ENCODE results near the gene CACNA1E.

Gene CACNA1E

DNA sequence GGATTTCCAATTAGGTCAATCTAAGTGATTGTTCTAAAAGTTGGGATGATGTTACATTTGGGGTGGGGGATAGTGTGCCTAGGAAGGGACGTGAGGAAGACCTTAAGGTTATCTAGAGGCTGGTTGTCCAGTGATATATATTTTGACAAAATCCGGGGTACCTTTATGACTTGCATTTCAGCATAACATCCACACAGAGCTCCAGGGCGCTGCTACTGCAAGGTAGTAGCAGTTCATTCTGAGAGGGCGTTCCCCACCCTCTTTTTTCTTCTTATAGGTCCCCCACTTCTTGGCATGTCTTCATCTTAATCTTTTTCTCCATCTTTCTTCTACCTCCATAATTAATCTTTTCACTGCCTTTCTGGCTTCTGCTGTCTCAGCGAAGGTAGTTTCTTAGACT is 161.9 kb downstream of the CACNA1E start:
- DNase-seq = no peak

DNA sequence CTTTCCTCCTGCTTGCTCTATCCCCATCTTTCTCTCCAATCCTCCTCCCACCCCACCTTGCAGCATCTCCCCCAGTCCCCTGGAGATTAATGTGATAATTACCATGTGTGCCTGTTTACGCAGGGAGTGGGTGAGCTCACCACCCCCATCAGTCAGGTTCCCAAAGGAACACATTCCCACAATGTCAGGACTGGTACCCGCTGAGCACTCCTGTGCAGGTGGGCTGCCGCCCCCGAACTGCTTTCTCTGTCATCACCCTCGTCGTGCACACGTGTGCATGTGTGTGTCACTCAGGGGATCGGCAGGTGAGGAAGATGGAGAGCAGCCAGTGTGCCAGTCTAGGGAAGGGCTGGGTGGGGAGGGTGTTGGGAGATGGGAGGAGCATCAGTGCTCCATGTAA is 163.4 kb downstream of the CACNA1E start:
- DNase-seq = no peak

DNA sequence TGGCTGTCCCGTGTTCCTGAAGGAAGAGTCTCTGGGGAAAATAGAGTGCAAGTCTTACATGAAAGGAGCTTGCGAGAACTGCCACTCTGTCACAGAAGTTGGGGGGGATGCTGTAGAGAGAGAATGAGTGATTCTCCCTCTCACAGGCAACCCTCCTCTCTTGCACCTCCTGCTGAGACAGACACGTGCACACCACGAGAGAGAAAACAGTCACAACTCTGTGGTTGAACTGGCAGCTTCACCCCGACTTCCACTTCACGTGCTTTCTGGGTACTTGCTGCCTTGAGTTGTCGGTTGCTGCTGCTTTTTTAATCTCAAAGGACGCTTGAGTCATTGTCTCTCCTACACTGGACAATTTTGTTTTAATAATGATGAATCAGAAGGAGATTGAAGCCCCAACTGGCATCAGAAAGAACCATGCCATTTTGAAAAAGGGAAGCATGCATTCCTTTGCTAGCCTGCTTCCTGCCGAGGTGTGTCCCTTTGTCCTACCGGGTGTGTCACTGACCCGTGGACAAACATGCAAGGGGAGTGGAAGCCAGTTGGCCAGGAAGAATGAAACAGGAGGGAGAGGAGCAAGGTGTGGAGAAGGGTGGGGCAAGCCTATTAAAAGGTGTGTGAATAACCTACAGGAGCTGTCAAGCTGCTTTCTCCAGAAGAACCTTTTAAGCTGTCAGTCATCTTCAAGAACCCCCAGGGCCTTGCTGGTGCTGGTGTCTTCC is 164.2 kb downstream of the CACNA1E start:
- no peak for DNase-seq

DNA sequence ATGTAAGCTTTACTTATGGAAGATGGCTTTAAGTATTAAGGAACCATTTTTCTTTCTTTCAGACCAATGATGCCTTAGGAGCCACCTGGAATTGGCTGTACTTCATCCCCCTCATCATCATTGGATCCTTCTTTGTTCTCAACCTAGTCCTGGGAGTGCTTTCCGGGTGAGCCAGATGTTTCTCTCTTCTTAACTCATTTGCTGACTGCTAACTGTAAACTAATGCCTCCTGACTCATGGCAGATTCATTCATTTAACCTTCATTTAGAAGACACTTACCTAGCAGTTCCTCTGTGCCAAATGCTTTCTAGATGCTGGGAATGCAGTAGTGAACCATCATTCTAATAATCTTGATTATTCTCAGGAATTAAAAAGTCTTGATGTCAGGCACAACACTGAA is 168.0 kb downstream of the CACNA1E start:
- DNase-seq = no peak

DNA sequence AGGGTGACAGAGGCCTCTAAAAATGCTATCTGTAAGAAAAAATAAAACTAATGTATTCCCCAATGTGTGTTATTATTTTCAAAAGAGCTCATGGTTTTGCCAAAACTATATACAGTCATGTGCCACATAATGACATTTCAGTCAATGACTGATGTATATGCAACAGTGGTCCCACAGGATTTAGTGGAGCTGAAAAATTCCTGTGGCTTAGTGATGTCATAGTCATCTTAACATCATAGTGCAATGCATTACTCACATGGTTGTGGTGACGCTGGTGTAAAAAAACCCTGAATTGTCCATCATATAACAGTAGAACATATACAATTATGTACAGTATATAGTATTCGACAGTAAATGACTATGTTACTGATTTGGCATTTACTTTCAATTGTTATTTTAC is 172.4 kb downstream of the CACNA1E start:
- DNase-seq = no peak

DNA sequence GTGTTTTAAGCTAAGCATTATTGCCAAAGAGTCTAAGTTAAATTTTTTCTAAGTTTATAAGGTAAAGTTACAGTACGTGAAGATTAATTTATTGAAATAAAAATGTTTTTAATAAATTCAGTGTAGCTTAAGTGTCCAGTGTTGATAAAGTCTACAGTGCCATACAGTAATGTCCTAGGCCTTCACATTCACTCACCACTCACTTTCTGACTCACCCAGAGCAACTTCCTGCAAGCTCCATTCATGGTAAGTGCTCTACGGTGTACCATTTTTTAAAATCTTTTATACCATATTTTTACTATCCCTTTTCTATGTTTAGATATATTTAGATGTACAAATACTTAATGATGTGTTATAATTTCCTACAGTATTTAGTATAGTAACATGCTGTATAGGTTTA is 173.2 kb downstream of the CACNA1E start:
- DNase-seq = no peak

DNA sequence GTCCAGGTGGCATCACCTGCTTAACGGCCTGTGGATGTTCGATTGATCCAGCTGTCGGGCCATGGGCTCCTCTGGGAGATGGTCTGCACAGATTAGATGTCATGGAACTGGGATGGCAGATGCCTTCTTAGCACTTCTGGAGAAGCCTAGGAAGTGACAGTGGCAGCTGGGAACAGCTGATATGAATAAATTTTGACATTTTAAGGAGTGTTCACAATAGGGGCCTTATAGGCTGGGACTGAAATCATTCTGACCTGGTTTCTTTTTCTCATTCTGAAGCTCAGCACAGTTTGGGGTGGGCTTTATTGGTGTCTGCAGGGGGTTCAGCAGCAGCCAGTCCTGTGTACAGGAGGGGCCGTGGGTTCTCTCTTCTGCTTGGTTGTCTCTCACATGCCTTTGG is 175.3 kb downstream of the CACNA1E start:
- no peak for DNase-seq

DNA sequence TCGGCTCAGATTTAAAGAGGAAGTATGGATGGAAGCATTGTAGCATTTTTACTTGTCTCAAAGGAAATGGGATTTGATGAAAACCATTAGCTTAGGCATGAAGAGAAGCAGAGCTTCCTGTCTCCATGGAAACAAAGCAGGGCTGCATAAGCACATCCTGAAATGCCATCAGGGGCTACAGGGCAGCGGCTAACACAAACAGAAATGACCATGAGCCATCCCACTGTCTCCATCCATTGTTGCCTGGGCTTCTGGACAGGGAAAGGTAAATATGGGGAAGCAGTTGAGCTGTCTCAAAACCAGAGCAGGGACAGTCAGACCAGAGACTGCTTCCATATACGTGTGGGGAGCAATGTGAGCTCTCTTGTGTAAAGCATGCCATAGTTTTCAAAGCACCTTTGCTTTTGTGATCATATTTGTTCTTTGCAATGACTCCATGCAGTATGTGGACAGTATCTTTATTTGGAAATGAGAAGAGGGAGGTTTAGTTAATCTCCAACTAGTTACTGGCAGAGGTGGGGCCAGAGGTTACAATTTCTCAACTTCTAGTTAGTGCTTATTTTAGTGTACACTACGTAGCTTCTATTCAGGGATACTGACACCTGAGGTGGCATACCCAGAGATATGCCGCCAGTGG is 176.1 kb downstream of the CACNA1E start:
- DNase-seq = no peak

DNA sequence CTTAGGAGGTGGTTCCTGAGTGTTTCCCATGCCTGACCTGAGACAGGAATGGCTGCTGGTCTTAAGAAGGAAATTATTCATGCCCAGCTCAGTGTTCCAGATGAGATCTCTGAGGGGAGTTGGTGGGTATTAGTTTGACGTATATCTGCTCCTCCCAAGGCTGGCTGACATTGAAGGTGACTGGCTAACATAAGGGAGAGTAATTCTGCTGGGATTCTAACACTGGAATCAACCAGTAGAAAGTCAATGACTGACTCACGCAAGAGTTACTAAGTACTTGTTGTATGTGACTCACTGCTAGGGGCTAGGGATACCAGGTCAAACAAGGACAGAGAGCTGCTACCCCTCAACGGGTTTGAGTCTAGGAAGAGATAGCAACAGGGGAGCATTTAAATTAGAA is 177.3 kb downstream of the CACNA1E start:
- DNase-seq = no peak

DNA sequence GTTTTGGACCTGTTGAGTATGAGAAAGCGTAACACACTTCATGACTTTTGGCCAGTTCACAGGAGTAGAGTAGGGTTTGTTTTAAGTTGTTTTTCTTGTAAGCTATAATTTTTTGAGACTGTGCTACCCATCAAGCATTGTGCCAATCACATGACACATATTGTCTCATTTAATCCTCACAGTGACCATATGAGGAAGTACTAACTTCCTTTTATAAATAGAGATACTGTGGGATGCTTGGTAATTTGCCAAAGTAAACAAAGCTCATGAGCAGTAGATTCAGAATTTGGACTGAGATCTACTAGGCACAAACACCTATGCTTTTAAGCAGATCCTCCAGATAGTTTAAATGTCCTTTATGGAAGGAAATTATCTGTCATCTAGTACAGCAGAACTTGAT is 178.3 kb downstream of the CACNA1E start:
- DNase-seq = no peak

DNA sequence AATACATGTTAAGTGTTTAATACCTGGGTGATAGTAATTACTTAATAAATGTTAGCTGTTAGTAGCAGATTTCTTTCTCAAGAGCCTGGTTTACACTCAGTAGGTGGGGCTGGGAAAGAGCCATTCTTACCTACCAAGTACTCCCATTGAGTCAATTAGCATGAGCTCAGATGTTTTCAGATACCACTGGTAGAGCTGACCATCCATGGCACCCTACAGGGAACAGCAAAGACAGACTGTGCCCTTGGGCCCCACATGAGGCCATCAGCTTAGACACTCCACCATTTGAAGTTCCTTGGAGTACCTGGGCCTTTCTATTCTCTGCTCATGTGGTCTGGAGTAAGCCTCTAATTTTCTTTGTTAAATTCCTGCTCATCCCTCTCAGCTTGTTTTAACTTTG is 179.3 kb downstream of the CACNA1E start:
- DNase-seq = no peak

DNA sequence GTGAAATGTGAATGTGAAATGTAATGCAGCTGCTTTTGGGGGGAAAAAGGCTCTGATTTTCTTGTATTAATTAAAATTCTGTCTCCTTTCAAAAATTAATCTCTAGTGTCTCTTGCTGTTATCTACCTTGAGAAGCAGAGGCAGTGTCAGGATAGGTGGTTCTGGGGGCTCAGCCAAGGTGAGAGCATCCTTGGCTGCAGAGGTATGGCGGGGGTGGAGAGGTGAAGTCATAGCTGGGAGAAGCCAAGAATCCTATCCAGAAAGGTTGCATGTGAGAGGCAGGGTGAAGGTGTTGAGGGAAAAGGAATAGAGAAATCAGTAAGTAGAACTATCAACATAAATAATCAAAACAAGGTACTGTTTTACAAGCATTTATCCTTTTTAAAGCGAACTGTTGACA is 181.2 kb downstream of the CACNA1E start:
- DNase-seq = no peak

DNA sequence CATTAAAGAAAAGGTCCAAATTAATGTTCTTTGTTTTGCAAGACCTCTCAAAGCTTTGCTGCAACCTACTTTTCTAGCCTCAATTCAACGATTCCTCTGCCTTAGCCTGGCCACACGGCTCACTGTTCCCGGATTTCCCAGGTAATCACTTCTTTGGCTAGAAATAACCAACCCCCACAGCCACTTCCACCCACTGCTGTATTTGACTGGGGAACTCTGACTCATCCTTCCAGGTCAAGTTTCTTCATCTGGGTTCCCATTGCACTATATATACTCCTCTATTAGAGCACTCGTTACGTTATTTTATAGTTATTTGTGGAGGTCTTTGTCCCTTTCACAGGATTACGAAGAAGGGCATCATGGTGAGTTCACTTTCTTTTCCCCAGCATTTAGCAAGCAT is 185.9 kb downstream of the CACNA1E start:
- no peak for DNase-seq

DNA sequence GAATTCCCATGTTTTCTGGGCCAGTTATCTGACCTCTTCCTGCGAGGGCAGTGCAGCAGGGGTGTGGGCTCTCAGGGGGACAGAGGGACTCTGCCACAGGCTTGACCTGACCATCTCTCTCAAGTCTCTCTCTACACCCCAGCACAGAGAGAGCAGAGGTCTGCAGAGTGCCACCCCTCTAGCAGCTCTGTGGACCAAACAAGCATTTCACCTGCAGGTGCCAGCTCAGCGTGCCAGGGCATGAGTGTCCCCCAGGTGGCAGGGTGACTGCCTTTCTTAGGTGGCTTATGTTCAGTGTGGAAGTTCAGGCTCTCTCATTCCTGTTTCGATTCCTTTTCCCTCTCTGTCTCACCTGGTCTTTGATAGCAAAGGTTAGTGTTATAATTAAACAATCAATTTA is 191.3 kb downstream of the CACNA1E start:
- DNase-seq = no peak

DNA sequence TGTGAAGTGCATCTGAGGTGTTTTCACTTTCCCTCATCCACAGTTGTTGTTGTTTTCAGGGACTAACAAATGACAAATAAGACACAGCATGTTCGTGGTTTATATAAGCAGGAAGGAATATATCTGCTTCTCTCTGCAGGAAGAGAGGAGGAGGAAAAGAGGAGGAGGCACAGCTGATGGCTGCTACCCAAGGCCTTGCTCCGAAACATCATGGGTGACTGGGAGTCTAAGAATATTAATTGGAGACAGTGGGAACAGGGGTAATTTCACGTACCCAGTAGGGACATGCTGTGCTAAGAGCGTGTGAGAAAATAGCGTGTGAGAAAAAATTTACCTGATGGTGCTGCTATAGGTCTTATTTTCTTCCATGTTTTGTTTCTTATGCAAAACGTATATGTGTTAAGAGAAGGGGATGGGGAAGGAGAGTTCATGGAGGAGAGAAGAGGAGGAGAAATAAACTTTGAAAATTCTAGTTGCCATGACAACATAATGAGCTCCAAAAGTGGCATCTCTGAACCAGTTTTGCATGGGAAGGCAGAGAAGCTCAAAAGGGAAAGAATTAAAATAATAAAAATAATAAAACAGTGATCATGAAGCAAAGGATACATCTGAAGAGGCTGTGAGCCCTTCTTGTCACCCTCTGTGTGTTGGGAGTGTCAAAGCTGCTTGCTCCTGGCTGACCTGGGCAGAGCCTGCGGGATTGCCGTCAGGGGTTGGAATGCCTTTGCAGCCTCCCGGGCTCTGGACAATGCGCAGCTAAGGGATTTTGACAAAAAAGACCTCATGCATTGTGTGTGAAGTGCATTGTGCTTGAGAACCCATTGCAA is 192.0 kb downstream of the CACNA1E start:
- no peak for DNase-seq

DNA sequence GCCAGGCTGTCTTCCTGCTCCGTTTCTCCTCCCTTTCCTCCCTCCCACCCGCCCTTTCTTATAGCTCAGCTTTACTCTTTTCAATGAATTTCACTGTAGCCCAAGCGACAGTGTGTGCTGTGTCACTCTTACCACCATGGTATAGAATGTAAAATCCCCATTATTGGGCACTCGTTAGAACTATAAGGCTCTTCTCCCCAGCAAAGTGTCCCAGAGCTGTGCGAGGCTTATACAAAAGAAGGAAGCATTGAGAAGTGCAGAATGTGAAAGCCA is 192.5 kb downstream of the CACNA1E start:
- DNase-seq = no peak

DNA sequence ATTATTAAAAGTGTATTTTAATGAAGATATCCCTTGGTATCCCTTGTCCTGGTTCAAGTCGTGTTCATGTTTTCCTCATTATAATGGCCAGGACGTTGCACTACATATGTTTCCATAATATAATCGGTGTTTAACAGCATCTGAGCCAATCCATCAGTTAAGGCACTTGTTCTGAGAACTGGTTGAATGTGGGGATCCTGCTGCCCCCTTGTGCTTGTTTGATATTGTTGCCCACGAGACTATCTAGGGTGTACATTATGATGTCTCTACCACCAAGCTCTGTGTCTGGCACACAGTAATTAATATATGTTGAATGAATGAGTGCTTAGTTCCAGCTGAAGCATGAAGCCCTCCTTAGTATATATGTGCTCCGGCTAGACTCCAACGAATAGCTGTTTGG is 193.0 kb downstream of the CACNA1E start:
- no peak for DNase-seq

DNA sequence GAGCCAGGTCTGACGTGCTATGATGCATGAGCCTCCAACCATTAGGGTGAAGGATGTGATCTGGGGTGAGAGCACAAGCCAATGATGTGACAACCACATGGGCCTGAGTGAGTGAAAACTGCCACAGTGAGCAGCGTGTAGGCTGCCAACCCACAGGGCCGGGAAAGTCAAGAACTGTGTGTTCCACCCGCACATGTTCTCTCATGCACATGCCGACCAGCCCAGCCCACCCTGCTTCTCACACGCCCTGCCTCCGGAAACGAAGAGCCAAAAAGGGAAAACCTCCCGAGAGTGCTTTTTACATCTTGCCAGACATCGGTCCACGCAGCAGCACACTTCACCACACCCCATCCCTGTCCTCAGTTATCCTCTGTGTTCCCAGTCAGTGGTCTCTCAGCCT is 197.0 kb downstream of the CACNA1E start:
- DNase-seq = no peak

DNA sequence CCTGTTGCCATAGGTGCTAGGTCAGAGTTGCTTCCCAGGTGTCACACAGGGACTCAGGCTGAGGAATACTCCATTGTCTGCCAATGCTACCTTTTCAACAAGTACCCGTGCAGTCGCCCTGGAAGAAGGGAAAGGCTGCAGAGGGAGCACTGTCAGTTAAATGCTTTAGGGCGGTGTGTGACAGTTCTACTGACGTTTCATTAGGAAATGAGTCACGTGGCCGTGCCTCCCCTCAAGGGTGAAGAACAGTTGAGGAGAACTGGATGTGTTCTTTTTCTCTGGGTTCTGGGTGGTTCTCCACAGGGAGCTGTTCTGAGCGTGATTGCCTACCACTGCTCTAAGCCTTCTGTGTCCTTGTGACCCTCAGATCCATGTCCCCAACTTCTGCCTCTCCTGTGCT is 197.6 kb downstream of the CACNA1E start:
- DNase-seq = no peak

DNA sequence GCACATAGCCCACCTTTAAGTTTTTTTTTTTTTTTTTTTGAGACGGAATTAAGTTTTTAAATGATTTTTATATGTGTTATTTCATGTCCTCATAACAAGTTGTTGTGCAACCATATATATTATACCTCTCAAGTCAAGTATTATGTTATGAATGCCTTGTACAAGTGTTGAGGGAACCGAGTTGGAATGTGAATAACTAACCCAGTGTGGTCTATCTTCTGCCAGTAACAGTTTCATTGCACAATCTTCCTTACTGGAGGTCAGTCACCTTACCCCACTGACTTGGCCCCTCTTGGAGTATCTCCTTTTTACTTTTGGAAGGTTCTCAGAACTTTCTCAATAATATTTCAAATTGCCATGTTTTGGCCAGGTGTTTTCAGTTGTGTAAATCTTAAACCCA is 201.9 kb downstream of the CACNA1E start:
- no peak for DNase-seq

DNA sequence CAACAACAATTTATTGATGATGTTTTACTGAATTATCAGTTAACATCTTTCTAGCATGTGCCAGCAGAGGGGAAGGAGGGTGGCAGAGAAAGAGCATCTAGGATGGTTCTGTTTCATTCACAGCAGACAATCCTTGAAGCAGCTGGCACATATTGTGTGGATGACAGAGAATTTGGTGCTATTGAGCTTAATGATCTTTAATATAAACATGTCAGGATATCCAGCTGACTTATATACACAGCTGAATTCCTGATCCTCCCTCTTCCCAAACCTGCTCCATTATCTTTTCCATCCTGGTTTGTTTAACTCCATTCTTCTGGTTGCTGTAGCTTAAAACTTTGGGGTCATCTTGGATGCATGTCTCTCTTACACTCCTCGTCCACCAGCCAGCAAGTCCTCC is 218.6 kb downstream of the CACNA1E start:
- no peak for DNase-seq

DNA sequence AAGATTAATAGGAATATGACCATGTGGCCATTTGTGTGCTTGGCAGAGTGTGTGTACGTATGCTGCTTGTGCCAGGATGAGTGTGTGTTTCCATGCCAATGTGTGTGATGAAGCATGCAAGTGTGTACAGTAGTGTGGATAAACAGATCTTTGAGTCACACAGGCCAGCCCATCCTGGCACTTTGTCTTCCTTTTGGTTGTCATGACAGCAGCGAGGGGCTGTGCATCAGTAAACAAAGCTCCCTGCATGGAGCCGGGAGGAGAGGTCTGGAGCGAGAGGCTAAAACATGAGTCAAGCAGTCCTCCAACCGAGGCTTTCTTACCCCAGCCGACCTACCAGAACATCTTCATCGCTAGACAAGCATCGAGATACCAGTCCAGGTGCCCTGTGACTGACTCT is 221.2 kb downstream of the CACNA1E start:
- DNase-seq = no peak

DNA sequence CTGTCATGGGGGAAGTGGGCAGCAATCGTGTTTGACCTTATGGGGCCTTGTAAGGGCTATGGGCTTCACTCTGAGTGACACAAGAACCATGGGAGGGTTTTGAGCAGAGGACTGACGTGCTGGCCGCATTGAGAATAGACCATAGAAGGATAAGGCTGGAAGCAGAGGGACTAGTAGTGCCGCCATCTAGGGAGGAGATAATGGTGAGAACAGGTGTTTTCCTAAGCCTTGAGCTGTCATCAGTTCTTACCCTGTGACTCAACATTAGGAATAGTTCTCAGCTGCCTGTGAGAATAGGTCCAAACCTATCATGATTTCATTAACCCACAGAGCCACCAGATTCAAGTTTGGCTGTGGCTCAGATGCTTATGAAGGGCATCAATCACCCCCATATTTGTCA is 228.5 kb downstream of the CACNA1E start:
- DNase-seq = no peak

DNA sequence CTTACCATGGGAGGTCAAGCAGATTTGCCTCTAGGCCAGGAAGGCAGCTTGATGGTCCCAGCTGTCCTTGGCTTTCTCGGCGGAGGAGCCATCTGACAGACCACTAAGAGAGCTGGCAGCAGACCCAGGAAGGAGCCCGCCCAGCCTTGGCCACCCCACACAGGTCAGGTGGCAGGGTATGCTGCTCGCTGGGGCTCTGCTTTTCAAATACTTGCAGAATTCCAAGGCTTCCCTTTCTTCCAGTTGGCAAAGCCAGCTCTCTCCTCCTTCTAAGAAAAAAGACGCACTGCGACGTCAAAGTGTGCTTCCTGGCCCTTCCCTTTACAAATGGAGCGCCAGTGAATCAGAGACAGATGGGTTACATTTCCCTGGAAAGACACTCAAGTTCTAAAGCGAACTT is 229.4 kb downstream of the CACNA1E start:
- DNase-seq = no peak

DNA sequence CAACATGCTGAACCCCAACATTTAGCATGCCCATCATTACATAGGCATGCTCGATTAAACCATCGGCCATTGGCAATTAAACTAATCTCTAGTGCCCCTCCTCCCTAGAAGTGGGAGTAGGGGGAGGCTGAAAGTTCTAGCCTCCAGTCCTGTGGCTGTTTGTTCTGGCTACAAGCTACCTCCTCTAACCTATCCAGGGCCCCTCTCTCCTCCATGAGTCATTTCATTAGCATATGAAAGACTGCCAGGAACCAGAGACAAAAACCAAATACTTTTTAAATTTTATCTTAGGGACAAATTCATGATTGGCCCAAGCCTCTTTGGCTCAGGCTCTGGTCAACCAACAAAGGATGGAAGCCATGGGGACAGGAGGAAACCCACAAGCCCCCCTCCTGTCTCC is 231.1 kb downstream of the CACNA1E start:
- DNase-seq = no peak
